Lower leg skin (tissue), 3 donors: ENCODE results near the gene EML4.

Experiments
- POLR2A ChIP-seq, 2 donors: fragments of 450-650 bp; IDR thresholded peaks; one replicate each; pipeline ENCODE4 v1.6.1; 2016 to 2017; ENCODE audit warnings: antibody characterized with exemption in 2 of 2, mild to moderate bottlenecking in 1 of 2, moderate library complexity in 1 of 2
- TF ChIP-seq, protein P1 (sequence below), 3 donors: fragments of 450-650 bp; IDR thresholded peaks; one replicate each; pipeline ENCODE4 v1.5.1; 2016; ENCODE audit warnings: antibody characterized with exemption in 3 of 3, mild to moderate bottlenecking in 3 of 3, moderate library complexity in 2 of 3

DNA sequence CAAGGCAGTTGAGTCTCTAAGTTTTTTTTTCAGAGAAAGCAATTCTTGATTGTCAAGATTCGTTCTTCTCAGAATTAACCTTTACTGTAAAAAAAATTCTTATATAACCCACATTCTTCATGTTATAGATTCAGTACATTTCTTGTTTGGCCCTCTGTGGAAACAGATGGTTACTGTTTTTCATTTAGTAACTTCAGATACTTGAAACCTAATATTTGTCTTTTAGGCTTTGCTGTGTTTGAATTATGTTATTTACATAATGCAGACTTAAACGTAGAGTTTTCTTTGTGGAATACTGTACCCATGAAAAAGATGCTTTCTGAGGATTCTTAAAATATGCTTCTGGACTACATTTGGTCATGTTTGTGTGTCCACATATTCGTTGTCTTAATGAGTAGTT is 48.2 kb downstream of the EML4 start:
- TF ChIP-seq, protein P1, sequence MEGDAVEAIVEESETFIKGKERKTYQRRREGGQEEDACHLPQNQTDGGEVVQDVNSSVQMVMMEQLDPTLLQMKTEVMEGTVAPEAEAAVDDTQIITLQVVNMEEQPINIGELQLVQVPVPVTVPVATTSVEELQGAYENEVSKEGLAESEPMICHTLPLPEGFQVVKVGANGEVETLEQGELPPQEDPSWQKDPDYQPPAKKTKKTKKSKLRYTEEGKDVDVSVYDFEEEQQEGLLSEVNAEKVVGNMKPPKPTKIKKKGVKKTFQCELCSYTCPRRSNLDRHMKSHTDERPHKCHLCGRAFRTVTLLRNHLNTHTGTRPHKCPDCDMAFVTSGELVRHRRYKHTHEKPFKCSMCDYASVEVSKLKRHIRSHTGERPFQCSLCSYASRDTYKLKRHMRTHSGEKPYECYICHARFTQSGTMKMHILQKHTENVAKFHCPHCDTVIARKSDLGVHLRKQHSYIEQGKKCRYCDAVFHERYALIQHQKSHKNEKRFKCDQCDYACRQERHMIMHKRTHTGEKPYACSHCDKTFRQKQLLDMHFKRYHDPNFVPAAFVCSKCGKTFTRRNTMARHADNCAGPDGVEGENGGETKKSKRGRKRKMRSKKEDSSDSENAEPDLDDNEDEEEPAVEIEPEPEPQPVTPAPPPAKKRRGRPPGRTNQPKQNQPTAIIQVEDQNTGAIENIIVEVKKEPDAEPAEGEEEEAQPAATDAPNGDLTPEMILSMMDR (IDR thresholded peaks at IDR 0.05): no peak
- TF ChIP-seq POLR2A (IDR thresholded peaks at IDR 0.05): no peak
